HG03342 (cell line): ENCODE data around the gene AKIRIN1.
"Not testable (repeated sequence)": the region's sequence is repeated elsewhere in the genome, so short reads cannot be mapped to it uniquely, and the experiment has no call there.

ENCODE experiments used
- ATAC-seq: cut with Tn5 transposase; IDR thresholded peaks from one replicate; pipeline ENCODE4 v1.9.1; 2021; ENCODE audit warnings: mild to moderate bottlenecking, moderate library complexity; ENCODE audit not compliant: unreplicated experiment

Gene AKIRIN1

DNA sequence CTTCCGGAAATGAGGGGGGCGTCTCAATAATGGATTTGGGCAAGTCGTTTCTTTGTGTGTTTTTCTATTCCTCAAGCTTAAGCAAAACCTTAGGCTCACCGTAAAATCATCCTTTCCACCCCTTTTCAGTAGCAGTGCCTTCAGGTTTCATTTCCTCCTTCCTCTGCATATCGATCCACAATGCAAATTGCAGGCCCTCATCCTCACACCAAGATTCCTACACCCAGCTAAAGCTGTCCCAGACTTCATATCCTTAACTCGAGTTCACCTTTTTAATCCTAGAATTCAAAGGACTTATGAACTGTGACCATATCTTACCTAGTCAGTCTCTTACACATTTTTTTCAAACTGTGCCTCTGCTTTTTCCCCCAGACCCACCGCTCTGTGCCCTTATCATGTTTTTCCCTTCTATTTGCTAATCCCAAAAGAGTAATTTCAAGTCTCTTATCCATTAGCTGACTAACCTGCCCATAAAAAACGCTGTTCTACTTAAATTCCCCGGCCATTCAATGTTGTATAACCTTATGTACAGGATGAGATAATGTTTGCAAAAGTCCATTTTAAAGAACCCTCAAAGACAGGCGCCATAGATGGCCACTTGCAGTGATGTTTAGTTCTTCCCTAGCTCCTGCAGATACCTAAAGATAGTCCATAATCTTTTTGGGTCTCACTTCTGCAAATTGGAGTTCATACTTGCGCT lies 1.5 kb downstream of the AKIRIN1 start:
- no peak for ATAC-seq

DNA sequence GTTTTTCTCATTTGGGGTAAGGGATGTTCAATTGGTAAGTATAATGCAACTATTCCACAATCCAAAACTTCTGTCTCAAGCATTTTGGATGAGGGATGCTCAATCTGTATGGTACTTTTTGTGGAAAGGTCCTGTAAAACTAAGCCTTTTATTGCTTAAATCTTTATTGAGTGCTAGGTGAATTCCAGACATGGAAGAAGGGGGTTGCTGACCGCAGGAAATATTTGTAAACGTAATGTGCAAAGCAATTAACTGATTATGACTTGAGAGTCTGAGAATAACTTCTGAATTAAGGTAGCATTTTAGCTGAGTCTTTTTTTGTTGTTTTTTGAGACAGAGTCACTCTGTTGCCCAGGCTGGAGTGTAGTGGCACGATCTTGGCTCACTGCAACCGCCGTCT lies 3.1 kb downstream of the AKIRIN1 start:
- ATAC-seq = no peak

GRCh38 chr1:38997034-38997900 lies 6.2 kb downstream of the AKIRIN1 start:
- ATAC-seq = no peak

GRCh38 chr1:38997901-38998190 lies 6.8 kb downstream of the AKIRIN1 start:
- ATAC-seq = no peak

- no peak for ATAC-seq
Measured at GRCh38 chr1:39001516-39002421, 10.7 kb downstream of the AKIRIN1 start.

DNA sequence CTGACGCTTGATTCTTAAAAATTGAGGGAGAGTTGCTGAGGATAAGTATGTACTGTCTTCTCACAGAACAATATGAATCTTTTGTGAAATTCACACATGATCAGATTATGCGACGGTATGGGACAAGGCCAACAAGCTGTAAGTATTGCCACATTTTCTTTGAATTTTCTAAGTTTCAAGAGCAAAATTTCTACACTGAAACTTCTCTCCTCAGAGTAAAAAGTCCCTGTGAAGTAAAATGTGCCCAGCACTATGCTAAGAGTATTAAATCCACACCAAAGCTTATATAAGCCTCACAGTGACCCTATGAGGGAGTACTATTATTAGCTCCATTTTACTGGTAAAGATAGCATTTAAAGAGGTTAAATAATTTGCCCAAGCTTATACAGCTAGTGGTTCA lies 12.2 kb downstream of the AKIRIN1 start:
- ATAC-seq = no peak

DNA sequence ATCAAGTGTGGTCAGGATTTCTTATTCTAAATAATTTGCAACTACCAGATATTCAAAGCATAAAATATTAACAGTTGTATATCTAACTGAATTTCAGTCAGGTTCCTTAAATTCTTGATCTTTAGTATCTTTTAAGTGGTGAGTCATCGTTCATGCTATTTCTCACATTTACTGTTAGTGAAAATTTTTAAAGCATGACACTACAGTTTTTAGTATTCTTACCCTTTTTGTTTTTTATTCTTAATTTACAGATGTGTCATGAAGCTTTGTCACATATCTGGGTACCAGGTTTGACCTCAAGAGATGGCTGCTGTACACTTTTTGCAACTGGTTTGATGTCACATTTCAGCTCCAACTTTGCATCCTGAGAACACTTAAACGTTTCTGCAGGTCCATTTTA lies 12.7 kb downstream of the AKIRIN1 start:
- no peak for ATAC-seq

DNA sequence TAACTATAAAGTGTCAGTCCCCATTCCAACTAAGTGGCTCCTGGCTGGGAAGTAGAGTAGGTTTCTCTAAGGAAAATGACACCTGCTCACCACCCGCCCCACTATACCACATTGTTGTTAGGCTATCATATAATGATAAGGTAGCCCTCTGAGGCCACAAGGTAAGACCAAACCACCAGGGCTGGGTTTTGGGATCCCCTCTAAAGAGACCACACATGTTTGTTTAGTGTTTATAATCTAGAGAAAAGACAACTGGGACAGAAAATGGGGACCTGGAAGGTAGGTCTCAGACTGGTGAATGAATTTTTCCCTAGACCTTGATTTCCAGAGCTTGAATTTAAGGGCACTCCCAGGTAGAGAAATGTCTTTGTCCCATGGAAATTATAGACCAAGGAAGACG lies 15.2 kb downstream of the AKIRIN1 start:
- no peak for ATAC-seq

GRCh38 chr1:39006726-39007645 lies 15.9 kb downstream of the AKIRIN1 start:
- no peak for ATAC-seq

GRCh38 chr1:39014956-39015355 lies 23.9 kb downstream of the AKIRIN1 start:
- ATAC-seq = not testable (repeated sequence)

DNA sequence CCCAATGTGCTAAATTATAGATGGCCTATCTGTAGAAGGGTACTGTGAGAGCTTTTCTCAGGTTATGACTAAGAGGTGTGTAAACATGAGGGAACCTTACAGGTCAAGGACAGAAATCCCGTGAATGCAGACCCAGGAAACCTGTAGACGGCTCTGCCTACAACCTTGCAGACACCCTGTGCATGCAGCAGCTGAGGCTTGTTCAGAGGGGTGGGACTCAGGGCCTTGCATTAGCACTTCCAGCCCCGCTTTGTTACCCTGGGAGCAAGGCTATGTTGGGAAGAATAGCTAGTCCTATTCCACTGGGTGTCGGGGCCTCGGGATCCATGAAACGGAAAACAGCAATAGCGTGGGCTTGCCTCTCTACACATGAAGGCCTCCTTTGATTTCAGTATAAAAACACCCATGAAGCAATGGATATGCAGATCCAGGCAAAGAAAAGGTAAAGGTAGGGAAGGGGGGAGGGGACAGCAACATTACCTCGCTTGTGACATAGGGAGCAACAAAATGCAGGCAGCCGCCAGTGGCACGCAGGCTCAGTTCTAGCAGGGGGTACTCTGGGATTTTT lies 25.6 kb downstream of the AKIRIN1 start:
- no peak for ATAC-seq

- ATAC-seq = no peak
Measured at GRCh38 chr1:39017266-39017665, 26.2 kb downstream of the AKIRIN1 start.

DNA sequence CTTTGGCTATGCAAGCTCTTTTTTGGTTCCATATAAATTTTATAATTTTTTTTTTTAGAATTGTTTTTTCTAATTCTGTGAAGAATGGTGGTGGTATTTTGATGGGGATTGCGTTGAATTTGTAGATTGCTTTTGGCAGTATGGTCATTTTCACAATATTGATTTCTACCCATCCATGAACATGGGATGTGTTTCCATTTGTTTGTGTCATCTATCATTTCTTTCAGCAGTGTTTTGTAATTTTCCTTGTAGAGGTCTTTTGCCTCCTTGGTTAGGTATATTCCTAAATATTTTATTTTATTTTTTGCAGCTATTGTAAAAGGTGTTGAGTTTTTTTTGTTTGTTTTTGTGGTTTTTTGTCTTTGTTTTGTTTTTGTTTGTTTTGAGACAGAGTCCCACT lies 29.4 kb downstream of the AKIRIN1 start:
- not testable (repeated sequence) for ATAC-seq

GRCh38 chr1:39021426-39021825 lies 30.4 kb downstream of the AKIRIN1 start:
- no peak for ATAC-seq

- no peak for ATAC-seq
Measured at GRCh38 chr1:39023140-39023539, 32.1 kb downstream of the AKIRIN1 start.

GRCh38 chr1:39026051-39026865 lies 35.2 kb downstream of the AKIRIN1 start, which contains the start of gene NDUFS5:
TSS of gene NDUFS5 (plus strand) at chr1:39026350. CDS start at chr1:39028725, 2,375 bp downstream.
- ATAC-seq = peak; percentile 76

GRCh38 chr1:39026866-39027507 lies 35.9 kb downstream of the AKIRIN1 start:
- ATAC-seq = peak; percentile 7

DNA sequence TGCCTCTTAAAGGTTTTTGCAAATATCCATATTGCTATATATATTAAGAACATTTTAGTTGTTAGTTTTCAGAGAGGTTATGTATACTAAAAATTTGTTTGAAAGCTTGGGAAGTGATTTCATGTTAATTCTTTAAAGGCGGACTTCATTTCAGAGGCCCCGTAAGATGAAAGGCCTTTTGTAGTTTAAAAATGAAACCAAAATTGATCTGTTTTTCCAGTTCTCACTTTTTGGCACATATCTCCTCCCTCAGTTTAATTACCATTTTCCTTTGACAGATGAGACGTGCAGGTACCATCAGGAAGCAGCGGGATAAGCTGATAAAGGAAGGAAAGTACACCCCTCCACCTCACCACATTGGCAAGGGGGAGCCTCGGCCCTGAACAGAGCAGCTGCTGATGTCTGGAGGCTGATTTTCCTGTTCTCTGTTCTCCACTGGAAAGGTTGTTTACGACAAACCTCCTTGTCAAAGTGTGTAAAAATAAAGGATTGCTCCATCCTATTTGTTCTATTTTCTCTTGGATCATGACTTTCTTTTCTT lies 43.1 kb downstream of the AKIRIN1 start:
- ATAC-seq = no peak
